Ishikawa (cell line): ENCODE results near the gene CRABP2.
A peak's percentile ranks its signal among the peaks of the same experiment; 100 is the strongest.

ENCODE experiments used
- EP300 ChIP-seq: IDR thresholded peaks from 2 replicates; pipeline ENCODE4 v1.6.1; 2012; ENCODE audit warnings: borderline replicate concordance
- MAX ChIP-seq: IDR thresholded peaks from 2 replicates; pipeline ENCODE4 v1.6.1; 2012
- USF1 ChIP-seq: IDR thresholded peaks from 2 replicates; pipeline ENCODE4 v1.6.1; 2012

- TF ChIP-seq MAX (peak; percentile 60), USF1 (no peak), EP300 (no peak)
Measured at GRCh38 chr1:156750191-156750672, 44.8 kb upstream of the CRABP2 start.
